Femur (tissue), 1 donor: ENCODE results near the gene EPO.

ENCODE experiments used
- DNase-seq: peaks from one replicate; pipeline ENCODE4 v3.0.0-alpha.2; 2017

EPO gene

GRCh38 chr7:100720279-100720670, at the start of gene EPO:
TSS of gene EPO (plus strand) at chr7:100720468. CDS start at chr7:100720981, 513 bp downstream.
- no peak for DNase-seq

- no peak for DNase-seq
Observed at GRCh38 chr7:100671353-100672327, 48.6 kb upstream of the EPO start.

GRCh38 chr7:100673302-100673941, 46.8 kb upstream of the EPO start, which contains the start of gene GNB2:
TSS of gene GNB2 (plus strand) at chr7:100673740. CDS start at chr7:100676266, 2,526 bp downstream.
- peak; percentile 99 for DNase-seq

- DNase-seq, result peak; percentile 69
Observed at GRCh38 chr7:100673942-100674410, 46.3 kb upstream of the EPO start.

GRCh38 chr7:100674411-100675104, 45.7 kb upstream of the EPO start:
- DNase-seq, result no peak

- DNase-seq, result no peak
Observed at GRCh38 chr7:100675105-100675451, 45.2 kb upstream of the EPO start.

- peak; percentile 87 for DNase-seq
Observed at GRCh38 chr7:100675581-100676350, 44.5 kb upstream of the EPO start.

GRCh38 chr7:100676501-100677306, 43.6 kb upstream of the EPO start:
- no peak for DNase-seq

GRCh38 chr7:100677308-100678267, 42.7 kb upstream of the EPO start:
- DNase-seq, result no peak

- DNase-seq, result no peak
Observed at GRCh38 chr7:100678291-100678984, 41.8 kb upstream of the EPO start.

GRCh38 chr7:100679129-100679926, 40.9 kb upstream of the EPO start:
- no peak for DNase-seq

GRCh38 chr7:100679927-100680575, 40.2 kb upstream of the EPO start:
- no peak for DNase-seq

GRCh38 chr7:100680576-100681271, 39.5 kb upstream of the EPO start:
- DNase-seq, result no peak

- no peak for DNase-seq
Observed at GRCh38 chr7:100681491-100682227, 38.6 kb upstream of the EPO start.

- no peak for DNase-seq
Observed at GRCh38 chr7:100682228-100682741, 38.0 kb upstream of the EPO start.

- peak; percentile 25 for DNase-seq
Observed at GRCh38 chr7:100682991-100683658, 37.1 kb upstream of the EPO start.
